Lung microvascular endothelial cell (primary cell): Measurements from ENCODE around the gene FFAR2. TPM values are rescaled to one million over a fixed set of nuclear protein-coding genes. Genes with fewer than 3 reads are reported as not detected.

Source experiments
- DNase-seq, 2 donors: peaks; one replicate each; pipeline versions ENCODE4 v3.0.0 to v3.0.0-alpha.2; 2010; ENCODE audit warnings: low read depth in 2 of 2
- total RNA-seq: library from RNA; depleted of rRNA; stranded (reverse); fragments of >200 nt; gene quantifications from 2 replicates; pipeline ENCODE4 v1.2.1, GENCODE V29; 2014

FFAR2 gene
- total RNA-seq, 1 donor from 2014 or later: not detected

DNA sequence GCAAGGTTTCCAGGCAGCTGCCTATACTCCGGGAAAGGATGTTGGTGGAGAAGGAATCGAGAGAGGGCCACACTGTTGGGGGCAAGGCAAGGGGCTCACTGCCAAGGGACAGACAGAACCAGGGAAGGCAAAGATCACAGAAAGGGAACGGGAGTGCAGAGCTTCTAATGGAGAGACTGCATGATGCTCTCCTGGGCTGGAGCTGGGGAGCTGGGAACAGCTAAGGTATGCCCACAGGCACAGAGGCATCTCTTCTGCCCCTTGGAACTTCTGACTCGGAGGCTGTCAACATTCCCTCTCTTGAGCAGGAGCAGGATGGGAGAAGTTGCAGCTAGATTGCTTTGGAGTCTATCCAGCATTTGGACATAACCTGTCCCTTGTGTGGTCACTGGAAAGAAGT is 22.4 kb upstream of the FFAR2 start:
- no peak for DNase-seq

DNA sequence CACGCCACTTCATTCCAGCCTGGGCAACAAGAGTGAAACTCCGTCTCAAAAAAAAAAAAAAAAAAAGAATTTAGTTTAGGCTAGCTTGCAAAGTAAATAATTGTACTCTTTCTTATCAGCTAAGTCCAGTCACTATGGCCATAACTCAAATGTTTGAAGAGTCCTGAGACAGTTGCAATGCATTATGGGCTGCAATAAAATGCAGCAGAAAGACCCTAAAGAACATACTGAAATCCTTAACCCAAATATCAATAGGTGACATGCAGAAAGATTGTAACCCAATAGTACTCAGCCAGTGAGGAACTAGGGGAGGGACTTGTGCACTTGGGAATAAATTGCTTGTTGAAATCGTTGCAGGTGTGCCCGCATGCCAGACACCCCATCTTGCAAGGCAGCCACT is 20.9 kb upstream of the FFAR2 start:
- no peak for DNase-seq

DNA sequence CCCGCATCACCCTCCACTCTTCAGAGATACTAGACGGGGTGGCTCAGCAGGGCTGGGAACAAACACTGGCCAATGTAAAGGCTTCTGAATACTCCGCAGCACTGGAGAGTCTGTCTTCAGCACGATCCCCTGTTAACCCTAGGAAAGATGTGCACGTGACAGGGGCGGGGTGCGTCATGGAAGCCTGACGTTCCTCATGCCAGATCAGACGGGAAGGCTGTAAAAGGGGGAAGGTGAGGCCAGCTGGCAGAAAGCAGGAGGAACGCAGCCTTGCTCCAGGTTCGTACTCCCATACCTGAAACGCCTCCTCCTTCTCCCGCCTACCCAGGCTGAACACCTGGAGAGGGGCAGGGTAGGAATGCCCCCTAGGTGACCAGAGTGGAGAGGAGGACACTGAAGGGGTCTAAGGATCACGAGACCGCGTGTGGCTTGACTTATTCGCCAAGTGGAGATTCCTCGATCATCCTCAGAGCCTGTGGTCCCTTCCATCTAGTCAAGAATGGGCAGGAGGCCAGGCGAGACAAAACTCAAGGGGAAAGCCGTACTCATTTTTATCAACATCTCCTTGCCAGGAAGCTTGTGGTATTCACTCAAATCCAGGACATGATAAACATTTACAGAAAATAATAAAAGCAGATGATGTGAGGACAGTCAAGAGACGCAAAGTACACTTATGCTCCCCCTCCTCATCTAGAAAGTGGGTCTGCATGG is 18.2 kb upstream of the FFAR2 start:
- DNase-seq: no peak

DNA sequence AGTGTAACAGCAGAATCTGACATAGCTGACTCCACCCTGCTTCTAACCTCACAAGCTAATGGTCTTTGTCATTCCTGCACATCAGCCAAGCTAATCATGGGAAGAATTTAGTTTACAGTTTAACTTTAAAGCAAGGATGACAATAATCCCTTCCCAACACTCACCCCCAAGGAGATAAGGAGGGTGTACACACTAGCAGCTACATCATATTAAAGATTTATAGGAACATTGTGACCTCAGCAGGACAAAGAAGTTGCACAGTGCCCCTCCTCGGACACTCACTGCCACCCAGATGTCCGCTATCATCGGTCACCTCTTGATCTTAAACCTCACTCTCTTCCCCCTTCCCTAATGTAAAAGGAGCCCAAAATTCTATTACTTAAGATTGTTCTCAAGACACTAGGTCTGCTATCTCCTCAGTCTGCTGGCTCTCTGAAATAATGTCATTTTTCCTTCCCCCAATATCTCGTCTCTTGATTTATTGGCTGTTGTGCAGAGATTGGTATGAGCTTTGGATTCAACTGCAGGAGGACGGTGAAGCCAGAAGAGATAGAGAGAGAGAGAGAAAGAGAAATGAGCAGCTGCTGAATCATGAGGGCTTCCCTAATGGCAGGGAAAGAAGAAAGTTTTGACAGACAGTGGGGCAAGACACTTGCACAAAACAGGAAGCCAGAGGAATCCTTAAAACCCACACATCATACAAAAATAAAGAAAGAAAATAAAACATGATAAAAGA is 17.5 kb upstream of the FFAR2 start:
- no peak for DNase-seq

DNA sequence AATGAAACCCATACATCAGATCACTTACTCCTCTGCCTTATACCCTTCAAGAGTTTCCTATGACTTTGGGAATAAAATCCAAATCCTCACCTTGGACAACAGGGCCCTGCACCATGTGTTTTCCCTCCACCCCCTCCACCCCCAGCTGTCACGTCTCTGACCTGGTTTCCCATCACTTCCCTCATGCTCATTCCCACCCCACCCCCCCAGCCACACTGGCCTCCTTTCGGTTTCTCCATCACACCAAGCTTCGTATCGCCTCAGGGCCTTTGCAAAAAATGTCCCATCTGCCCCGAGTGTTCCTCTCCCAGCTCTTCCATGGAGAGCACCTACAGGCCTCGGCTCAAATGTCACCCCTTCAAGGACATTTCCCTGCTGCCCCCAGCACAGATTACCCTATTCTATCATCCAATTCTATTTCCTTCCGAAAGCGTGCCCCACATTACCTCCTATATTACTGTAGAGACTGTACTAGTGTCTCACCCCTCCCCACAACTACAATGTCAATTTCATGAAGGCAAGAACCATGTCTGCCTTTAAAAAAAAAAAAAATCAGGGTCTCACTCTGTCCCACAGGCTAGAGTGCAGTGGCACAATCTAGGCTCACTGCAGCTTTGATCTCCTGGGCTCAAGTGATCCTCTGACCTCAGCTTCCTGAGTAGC is 16.8 kb upstream of the FFAR2 start:
- DNase-seq: no peak

DNA sequence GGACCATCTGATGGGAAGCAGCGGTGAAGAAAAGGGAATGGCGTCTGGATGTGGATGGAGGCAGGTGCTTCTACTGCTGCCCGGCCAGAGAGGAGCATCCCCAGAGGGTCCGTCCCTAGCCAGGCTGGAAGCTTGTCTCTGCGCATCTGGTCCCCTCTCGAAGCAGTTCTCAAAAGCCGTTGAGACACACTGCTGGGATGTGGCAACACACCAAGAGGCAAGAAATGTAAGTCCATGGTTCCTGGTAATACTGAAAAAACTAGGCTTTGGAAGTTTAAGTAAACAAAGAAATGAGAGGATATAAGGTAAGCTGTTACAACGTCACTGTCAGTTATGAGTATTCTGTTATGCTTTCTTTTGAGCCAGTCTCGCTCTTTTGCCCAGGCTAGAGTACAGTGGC is 15.1 kb upstream of the FFAR2 start:
- no peak for DNase-seq

DNA sequence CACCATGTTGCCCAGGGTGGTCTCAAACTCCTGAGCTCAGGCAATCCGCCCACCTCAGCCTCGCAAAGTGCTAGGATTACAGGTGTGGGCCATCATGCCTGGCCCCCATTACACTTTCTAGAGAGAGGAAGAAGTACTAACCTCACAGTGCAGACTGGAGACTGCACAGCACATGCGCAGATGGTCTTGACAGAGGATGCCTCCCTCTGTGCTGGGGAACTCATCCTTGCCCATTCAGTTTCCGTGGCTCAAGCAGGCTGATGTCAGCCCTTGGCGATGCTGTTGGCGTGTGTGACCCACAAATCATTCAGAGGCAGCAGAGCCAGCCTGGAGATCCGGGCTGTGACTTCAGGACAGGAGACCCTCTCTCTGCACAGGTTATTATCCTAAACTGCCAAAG is 14.6 kb upstream of the FFAR2 start:
- DNase-seq: no peak

DNA sequence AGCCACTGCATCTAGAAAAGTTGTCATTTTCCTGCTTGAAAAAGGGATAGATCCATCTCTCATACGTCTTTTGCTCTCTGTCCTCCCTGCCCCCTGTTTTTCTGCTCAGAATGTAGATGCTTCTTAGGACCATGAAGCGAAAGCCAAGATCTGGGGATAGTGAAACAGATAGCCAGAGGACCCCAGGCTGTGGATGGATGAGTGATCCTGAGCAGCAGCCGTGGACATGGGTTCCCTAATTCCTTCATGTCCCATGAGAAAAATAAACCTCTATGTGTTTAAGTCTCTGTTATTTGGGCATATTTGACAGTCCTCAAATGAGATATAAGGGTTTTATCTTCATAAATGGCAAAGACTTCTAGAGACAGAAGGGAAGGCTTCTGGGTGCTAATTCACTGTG is 12.2 kb upstream of the FFAR2 start:
- DNase-seq: no peak

DNA sequence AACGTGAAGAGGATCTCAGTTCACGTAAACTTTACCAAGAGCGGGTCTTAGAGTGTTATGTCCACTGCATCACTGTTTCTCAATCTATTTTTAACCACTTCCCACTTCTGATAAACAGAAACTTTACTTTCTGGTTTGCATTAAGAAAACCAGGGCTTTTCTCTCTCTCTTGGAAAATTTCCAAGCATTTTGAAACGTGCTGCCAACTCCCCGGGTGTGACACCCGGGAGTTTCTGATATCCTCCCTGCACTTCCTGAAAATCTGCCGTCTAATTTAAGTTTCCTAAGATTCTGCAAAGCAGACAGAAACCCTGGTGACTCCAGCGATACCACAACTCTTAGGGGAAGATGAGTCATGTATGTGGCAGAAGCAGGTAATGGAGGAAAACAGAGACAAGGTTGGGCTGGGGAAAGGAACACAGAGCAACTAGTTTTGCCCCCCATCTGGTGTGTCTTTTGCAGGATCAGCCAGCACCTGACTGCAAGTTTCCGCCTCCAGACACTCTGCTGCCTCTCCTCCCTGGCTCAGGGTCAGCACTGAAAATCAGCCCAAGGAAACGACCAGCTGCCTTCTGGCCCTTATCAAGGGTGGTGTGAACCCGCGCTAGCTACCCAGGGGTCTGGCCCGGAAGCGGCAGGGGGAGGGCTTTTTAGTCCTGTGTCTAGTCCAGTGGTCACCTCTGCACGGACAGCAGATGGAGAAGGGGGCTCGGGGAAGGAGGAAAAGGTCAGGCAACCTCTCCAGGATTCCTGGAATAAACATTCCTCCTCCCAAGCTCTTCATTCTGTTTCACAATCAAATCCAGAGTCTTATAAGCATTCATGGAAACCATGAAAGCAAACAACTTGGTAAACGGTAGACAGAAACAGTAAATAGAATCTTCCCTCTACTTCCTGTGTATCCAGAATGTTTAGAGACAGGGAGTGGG is 11.3 kb upstream of the FFAR2 start:
- DNase-seq: peak; percentile 10 to 16

DNA sequence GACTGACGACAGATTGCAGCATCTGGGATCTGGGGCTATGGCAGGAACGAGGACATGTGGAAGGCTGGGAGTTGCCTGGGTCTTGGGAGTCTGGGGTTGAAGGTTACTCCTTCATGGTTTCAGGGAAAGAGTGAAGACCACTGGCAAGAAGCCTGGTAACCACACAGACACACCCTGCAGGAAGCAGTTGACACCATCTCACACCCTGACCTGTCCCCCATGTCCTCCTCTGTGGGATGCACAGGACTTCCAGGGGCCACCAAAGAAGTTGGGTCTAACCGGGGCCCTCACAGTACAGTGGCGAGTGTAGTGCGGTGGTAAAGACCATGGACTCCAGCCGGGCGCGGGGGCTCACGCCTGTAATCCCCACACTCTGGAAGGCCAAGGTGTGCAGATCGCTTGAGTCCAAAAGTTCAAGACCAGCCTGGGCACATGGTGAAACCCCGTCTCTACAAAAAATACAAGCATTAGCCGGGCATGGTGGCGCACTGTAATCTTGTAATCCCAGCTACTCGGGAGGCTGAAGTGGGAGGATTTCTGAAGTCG is 10.6 kb upstream of the FFAR2 start:
- no peak for DNase-seq

DNA sequence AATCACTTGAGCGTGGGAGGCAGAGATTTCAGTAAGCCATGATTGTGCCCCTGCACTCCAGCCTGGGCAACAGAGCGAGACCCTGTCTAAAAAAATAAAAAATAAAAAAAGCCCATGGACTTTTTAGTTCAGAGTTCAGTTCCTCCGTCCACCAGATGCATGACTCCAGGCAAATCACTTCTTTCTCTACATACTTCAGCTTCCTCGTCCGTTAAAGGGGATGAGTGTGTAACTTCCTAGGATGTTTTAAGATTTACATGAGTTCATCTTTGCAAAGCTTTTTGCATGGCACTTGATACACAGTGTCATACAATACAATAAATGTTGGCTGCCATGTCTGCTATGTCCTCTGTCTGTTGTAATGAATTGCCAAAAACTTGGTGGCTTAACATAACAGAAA is 10.0 kb upstream of the FFAR2 start:
- DNase-seq: no peak

DNA sequence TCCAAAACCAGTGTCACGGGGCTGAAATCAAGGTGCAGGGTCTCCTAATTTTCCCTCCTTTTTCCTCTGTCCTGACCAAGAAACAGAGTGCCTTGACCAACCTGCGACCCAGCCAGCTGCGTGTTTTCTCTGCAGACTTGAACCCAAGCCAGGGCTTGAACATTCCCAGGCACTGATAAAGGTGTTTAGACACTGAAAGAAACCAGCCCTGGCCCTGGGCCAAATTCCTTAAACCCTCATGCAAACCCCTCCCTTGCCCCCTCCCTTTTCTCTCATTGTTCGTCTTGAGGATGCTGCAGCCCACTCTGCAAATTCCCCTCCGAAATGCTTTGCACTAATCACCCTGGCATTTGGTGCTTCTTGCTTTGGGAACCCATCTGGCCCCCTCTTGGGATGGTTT is 9.5 kb upstream of the FFAR2 start:
- DNase-seq: no peak

DNA sequence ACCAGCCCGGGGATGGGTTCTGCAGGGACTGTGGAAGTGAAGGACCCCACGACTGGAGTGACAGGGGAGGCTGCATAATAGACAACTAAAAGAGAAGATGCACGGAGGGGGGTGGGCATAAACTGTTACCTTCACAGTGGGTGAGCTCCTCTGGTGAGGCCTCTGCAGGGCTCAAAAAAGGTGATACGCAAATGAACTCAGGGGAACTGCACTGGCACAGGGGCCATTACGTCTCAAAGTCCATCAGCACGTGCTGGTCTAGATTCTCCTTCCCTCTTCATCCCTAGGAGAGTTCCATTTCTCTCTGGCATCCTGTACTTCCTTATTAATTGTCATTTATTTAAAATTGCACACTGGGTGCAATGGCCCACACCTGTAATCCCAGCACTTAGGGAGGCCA is 8.1 kb upstream of the FFAR2 start:
- no peak for DNase-seq

DNA sequence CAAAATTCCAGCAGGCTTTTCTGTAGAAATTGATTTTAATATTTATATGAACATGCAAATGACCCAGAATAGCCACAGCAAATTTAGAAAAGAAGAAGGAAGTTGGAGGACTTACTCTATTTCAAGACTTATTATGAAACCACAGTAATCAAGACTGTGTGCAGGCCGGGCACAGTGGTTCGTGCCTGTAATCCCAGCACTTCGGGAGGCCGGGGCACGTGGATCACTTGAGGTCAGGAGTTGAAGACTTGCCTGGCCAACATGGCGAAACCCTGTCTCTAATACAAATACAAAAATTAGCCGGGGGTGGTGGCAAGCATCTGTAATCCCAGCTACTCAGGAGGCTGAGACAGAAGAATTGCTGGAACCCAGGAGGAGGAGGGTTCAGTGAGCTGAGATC is 6.0 kb upstream of the FFAR2 start:
- DNase-seq: no peak

DNA sequence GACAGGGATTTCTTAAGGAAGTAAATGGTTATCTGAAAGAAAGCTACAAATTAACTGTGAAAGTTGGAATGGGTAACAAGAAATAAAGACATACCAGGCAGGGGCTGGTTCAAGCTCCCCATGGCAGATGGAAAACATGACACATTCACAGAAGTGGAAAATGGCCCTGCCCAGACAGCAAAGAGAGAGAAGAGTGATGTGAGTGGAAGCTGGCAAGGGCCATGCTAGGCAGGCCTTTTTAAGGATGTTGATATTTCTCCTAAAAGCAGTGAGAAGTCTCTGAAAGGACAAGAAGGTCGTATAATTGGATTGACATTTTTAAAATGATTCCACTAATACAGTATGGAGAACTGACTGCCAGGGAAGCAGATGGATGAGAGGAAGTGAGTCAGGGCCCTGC is 3.3 kb upstream of the FFAR2 start:
- DNase-seq: no peak

DNA sequence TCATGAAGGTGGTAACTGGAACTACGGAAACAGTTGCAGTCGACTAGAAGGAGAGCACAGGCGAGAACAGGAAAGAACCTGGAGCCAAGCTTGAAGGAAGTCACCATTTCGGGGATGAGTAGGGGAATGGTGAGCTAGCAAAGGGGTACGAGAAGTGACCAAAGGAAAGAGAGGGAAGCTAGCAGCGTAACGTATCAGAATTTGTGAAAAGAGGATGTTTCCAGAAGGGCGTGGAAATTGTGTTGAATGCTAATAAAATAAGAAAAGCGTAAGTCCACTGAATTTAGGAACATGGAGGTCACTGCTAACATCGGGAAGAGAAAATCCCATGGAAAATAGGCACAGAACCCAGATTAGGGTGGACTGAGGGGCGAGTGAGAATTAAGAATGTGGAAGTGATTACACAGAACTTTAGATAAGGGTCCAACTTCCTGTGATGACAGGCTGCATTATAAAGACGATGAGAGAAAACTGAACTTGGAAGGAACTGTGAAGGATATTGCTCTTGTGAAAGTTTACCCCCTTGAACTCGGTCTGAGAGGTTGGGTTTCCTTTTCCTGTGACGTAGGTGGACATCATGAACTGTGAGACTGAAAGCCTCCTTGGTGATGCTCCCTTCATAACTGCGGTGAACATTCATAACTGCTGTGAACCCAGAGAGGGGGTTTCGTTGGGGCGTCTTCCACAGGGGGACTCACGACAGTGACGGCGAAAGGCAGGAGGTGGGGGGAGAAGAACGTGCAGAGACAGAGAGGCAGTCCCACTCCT is 2.0 kb upstream of the FFAR2 start:
- no peak for DNase-seq

DNA sequence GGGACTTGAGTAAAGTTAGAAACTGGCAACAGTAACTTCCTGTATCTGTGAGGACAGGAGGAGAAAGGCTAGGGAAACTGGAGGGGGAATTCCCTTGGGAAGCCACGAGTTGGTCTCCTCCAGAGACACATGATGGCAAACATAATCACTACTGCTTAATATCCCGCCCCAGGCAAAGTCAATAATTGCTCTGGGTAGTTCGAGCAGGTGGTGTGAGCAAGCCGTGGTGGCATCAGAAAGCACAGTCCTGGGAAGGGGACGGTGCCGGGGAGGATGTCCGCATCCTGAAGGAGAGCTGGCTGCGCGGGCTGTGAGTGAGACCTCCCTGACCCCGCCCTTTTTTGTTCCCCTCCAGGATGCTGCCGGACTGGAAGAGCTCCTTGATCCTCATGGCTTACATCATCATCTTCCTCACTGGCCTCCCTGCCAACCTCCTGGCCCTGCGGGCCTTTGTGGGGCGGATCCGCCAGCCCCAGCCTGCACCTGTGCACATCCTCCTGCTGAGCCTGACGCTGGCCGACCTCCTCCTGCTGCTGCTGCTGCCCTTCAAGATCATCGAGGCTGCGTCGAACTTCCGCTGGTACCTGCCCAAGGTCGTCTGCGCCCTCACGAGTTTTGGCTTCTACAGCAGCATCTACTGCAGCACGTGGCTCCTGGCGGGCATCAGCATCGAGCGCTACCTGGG is 1.4 kb downstream of the FFAR2 start:
- no peak for DNase-seq

DNA sequence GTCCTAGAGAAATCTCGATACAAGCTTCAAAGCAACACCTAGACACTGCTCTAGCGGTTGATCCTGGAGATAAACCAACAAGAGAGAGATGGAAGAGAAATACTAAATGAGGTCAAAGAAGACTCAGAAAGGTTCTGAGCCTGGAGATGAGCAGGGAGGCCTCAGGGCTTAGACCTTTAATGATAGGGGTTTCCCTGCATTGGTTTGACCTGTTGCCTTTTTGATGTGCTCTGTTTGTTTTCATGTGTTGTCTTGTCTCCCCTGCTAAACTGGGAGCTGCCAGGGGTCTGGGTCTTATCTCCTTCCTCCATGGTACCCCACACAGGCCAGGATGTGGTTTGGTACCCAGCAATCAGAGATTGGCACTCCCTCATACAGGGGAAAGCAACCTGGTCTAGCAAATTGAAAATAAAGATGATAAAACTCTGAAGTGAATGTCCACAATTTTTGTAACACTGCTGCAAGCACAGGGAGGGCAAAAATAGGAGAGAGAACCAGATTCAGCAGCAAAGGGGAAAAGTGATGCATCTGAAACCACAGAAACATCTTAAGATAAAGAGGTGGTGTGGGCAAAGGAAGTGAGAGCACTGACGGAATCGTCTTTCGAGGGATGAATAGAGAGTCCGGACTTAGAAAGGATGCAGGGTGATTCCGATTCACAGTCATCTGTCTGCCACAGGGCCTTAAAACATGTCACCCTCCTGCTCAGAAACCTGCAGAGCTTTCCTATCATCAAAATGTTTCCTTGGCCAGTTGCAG is 3.5 kb downstream of the FFAR2 start:
- DNase-seq: no peak

DNA sequence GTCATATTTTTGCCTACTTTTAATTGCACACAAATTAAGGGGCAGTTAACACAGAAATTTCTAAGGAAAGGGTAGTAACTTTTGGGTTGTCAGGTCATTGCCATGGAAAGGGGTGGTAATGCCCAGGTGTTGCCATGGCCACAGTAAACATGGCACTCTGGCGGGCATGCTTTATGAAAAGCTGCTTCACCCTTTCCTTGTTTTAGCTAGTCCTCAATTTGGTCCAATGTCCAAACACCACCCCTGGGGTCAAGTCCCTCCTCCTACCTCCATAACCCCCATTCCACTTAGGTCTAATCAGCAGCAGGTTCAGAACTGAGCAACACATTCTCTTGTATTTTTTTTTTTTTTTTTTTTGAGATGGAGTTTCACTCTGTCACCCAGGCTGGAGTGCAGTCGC is 6.6 kb downstream of the FFAR2 start:
- no peak for DNase-seq
